Measurements from ENCODE around the gene KPNA4.

Gene KPNA4

GRCh38 chr3:160532371-160532770 lies 33.0 kb downstream of the KPNA4 start:
- TF ChIP-seq FOXP2 (optimal IDR thresholded peaks at IDR 0.05; ENCODE audit: borderline replicate concordance, extremely low read depth, extremely low read length, insufficient read depth) (no peak), POLR2AphosphoS5 (IDR thresholded peaks at IDR 0.05; ENCODE audit: low read depth, low read length) (no peak), TAF1 (IDR thresholded peaks at IDR 0.05; ENCODE audit: borderline replicate concordance, insufficient read depth, low read length) (no peak), SIN3A (IDR thresholded peaks at IDR 0.05; ENCODE audit: borderline replicate concordance, insufficient read depth, low read length) (no peak)
- TF ChIP-seq, protein P1, sequence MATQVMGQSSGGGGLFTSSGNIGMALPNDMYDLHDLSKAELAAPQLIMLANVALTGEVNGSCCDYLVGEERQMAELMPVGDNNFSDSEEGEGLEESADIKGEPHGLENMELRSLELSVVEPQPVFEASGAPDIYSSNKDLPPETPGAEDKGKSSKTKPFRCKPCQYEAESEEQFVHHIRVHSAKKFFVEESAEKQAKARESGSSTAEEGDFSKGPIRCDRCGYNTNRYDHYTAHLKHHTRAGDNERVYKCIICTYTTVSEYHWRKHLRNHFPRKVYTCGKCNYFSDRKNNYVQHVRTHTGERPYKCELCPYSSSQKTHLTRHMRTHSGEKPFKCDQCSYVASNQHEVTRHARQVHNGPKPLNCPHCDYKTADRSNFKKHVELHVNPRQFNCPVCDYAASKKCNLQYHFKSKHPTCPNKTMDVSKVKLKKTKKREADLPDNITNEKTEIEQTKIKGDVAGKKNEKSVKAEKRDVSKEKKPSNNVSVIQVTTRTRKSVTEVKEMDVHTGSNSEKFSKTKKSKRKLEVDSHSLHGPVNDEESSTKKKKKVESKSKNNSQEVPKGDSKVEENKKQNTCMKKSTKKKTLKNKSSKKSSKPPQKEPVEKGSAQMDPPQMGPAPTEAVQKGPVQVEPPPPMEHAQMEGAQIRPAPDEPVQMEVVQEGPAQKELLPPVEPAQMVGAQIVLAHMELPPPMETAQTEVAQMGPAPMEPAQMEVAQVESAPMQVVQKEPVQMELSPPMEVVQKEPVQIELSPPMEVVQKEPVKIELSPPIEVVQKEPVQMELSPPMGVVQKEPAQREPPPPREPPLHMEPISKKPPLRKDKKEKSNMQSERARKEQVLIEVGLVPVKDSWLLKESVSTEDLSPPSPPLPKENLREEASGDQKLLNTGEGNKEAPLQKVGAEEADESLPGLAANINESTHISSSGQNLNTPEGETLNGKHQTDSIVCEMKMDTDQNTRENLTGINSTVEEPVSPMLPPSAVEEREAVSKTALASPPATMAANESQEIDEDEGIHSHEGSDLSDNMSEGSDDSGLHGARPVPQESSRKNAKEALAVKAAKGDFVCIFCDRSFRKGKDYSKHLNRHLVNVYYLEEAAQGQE (IDR thresholded peaks at IDR 0.05; ENCODE audit: insufficient read depth in 1 of 2, low read depth in 2 of 2, low read length in 2 of 2) = no peak

DNA sequence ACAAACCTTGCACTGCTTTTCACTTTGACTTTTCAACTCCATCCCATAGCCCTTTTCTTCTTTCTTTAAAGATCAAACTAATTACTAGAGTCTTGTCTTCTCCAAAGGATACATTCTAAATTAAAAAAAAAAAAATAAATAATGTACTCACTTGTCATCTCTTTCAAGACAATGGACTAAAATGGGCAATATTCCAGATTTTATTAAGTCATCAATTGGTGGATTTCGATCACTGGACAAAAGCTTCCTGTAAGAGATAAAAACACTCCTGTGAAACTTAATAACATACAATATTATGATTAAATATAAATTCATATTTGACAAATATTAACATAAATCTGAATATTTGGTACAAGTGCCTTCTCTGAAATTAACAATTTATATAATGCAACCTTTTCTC lies 34.1 kb downstream of the KPNA4 start:
- TF ChIP-seq POLR2AphosphoS5 (IDR thresholded peaks at IDR 0.05; ENCODE audit: low read depth, low read length) = no peak
- TF ChIP-seq, protein P1 (IDR thresholded peaks at IDR 0.05; ENCODE audit: insufficient read depth in 1 of 2, low read depth in 2 of 2, low read length in 2 of 2) = no peak
- TF ChIP-seq TAF1 (IDR thresholded peaks at IDR 0.05; ENCODE audit: borderline replicate concordance, insufficient read depth, low read length) = no peak
- TF ChIP-seq FOXP2 (optimal IDR thresholded peaks at IDR 0.05; ENCODE audit: borderline replicate concordance, extremely low read depth, extremely low read length, insufficient read depth) = no peak
- TF ChIP-seq SIN3A (IDR thresholded peaks at IDR 0.05; ENCODE audit: borderline replicate concordance, insufficient read depth, low read length) = no peak

DNA sequence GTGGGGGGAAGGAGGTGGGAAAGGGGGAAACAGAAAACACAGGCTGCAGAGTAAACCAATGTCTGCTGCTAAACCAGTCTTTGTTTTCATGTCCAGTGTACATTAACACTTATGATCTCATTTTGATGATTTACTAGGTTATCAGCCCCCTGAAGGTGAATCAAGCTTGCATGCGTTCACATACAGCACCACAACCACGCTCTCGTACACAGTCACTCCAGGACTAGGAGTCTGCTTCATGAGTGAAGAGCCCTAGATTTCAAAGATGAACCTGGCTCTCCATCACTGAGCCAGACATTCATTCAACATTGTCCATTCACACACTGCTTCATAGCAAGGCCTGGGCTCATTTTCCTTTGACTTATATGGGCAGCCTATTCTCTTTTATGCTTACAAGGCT lies 64.0 kb downstream of the KPNA4 start:
- TF ChIP-seq POLR2AphosphoS5 (IDR thresholded peaks at IDR 0.05; ENCODE audit: low read depth, low read length) (no peak), TAF1 (IDR thresholded peaks at IDR 0.05; ENCODE audit: borderline replicate concordance, insufficient read depth, low read length) (no peak), SIN3A (IDR thresholded peaks at IDR 0.05; ENCODE audit: borderline replicate concordance, insufficient read depth, low read length) (no peak)
- TF ChIP-seq, protein P1 (IDR thresholded peaks at IDR 0.05; ENCODE audit: insufficient read depth in 1 of 2, low read depth in 2 of 2, low read length in 2 of 2) = no peak

DNA sequence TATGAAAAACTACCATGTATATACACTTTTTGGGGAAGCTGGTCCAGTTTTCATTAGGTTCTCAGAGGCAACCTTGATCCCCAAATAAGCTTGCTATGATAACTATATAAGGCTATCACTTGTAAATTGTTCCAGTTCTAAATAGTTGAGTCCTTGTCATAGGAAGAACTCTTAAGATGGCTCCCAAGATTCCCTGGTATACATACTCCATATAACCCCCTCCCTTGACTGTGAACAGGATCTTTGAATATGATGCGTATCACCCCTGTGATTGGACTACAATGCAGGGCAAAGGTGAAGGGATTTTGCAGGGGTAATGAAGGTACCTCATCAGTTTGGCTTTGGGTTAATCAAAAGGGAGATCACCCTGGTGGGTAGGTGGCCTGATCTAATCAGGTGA lies 67.2 kb downstream of the KPNA4 start:
- TF ChIP-seq, protein P1 (IDR thresholded peaks at IDR 0.05; ENCODE audit: insufficient read depth in 1 of 2, low read depth in 2 of 2, low read length in 2 of 2) = no peak
- no peak for TF ChIP-seq POLR2AphosphoS5 (IDR thresholded peaks at IDR 0.05; ENCODE audit: low read depth, low read length)

DNA sequence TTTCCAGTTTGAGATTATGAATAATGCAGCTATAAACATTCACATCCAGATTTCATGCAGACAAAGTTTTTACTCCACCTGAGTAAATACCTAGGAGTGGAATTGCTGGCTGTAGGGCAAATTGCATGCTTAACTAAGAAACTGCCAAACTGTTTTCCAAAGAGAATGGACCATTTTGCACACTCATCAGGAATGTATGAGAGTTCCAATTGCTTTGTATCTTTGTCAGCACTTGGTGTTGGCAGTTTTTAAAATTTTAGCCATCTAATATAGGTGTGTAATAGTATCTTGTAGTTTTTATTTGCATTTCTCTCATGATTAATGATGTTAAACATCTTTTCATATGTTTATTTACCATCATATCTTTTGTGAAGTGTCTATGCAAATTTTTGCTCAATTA lies 75.2 kb downstream of the KPNA4 start:
- TF ChIP-seq FOXP2 (optimal IDR thresholded peaks at IDR 0.05; ENCODE audit: borderline replicate concordance, extremely low read depth, extremely low read length, insufficient read depth) (no peak), TAF1 (IDR thresholded peaks at IDR 0.05; ENCODE audit: borderline replicate concordance, insufficient read depth, low read length) (no peak), SIN3A (IDR thresholded peaks at IDR 0.05; ENCODE audit: borderline replicate concordance, insufficient read depth, low read length) (no peak), POLR2AphosphoS5 (IDR thresholded peaks at IDR 0.05; ENCODE audit: low read depth, low read length) (no peak)
- TF ChIP-seq, protein P1 (IDR thresholded peaks at IDR 0.05; ENCODE audit: insufficient read depth in 1 of 2, low read depth in 2 of 2, low read length in 2 of 2) = no peak
